K562 (cell line): Measurements from ENCODE around the gene POFUT2. TPM values are rescaled to one million over a fixed set of nuclear protein-coding genes. Genes with fewer than 3 reads are reported as not detected.

Experiments
- ATAC-seq: fragments of 200-7000 bp; cut with Tn5 transposase; 3 replicates; pipeline ENCODE4 v1.9.1; 2020; ENCODE audit warnings: moderate library complexity
- BruUV-seq: library from RNA; stranded (reverse); fragments of 400-500 nt; replicated peaks from 2 replicates; lab custom pipeline; 2021; lab: Mats Ljungman, UMichigan
- CTCF ChIA-PET: fragments of 300-600 bp; formaldehyde crosslinking; extraction: SDS; loops from one replicate; lab custom pipeline; 2021; ENCODE audit warnings: low intra/inter-chr PET ratio; lab: Yijun Ruan, JAX
- POLR2A ChIA-PET: fragments of 300-600, 350-650 bp; sonication (Branson Sonifier 250); formaldehyde crosslinking; extraction: SDS; loops from one replicate; lab custom pipeline; 2021; ENCODE audit warnings: antibody characterized with exemption, inconsistent platforms; lab: Yijun Ruan, JAX
- DNase-seq, 4 experiments: peaks; one replicate each; pipeline versions ENCODE4 v3.0.0 to v3.0.0-alpha.2; 2011 to 2018; ENCODE audit warnings: low spot score in 3 of 4, mixed read lengths in 3 of 4; ENCODE audit errors: extremely low read depth in 1 of 4
- FAIRE-seq: peaks from 2 replicates; lab custom pipeline; 2011; peaks lifted over from hg19 to GRCh38; lab: Jason Lieb, UNC
- H2AFZ ChIP-seq: 2 replicates; pipeline ENCODE4 v1.6.0; 2011; ENCODE audit warnings: low read depth, low read length, control low read depth, inconsistent platforms
- H3K27ac ChIP-seq: fragments of 200-600 bp; 3 replicates; pipeline ENCODE4 v1.8.0; 2011; ENCODE audit warnings: low read depth, mild to moderate bottlenecking, control low read depth, inconsistent platforms, low read length, moderate library complexity, mixed read lengths; ENCODE audit errors: extremely low read depth
- H3K27me3 ChIP-seq, 2 experiments: fragments of 300-600 bp in 1 of 2; 2 replicates in 1 of 2; 3 replicates in 1 of 2; pipeline versions ENCODE4 v1.6.0 to v1.8.0; 2011; ENCODE audit warnings: inconsistent platforms in 2 of 2, low read length in 2 of 2, mild to moderate bottlenecking in 1 of 2, mixed read lengths in 1 of 2, moderate library complexity in 1 of 2; ENCODE audit not compliant: control insufficient read depth in 2 of 2, insufficient read depth in 2 of 2
- H3K36me3 ChIP-seq: fragments of 300-600 bp; 3 replicates; pipeline ENCODE4 v1.8.0; 2011; ENCODE audit warnings: mild to moderate bottlenecking, low read length, inconsistent platforms; ENCODE audit not compliant: control insufficient read depth, insufficient read depth
- H3K4me1 ChIP-seq, 2 experiments: fragments of 200-600 bp in 1 of 2; replicated peaks in 1 of 2; 2 replicates in 1 of 2; 3 replicates in 1 of 2; pipeline versions ENCODE4 v1.5.1 to v1.8.0; 2011; ENCODE audit warnings: inconsistent platforms in 2 of 2, low read length in 2 of 2, mild to moderate bottlenecking in 1 of 2, mixed read lengths in 1 of 2, moderate library complexity in 1 of 2; ENCODE audit not compliant: control insufficient read depth in 2 of 2, insufficient read depth in 2 of 2
- H3K4me2 ChIP-seq: 2 replicates; pipeline ENCODE4 v1.6.1; 2011; ENCODE audit warnings: low read length, control low read depth, inconsistent platforms, mixed read lengths; ENCODE audit not compliant: insufficient read depth
- H3K4me3 ChIP-seq: fragments of 200-600 bp; sonication (generic), shearing (Covaris generic); 2 replicates; pipeline ENCODE4 v1.5.1; 2016; ENCODE audit warnings: control low read depth, inconsistent platforms
- H3K79me2 ChIP-seq: fragments of 200-600 bp; 3 replicates; pipeline ENCODE4 v1.8.0; 2011; ENCODE audit warnings: low read length, inconsistent platforms; ENCODE audit not compliant: control insufficient read depth, insufficient read depth
- H3K9ac ChIP-seq, 2 experiments: 2 replicates each; pipeline versions ENCODE4 v1.6.0 to v1.6.1; 2011; ENCODE audit warnings: low read depth in 2 of 2, low read length in 2 of 2, control low read depth in 1 of 2, inconsistent platforms in 1 of 2, mild to moderate bottlenecking in 1 of 2, mixed read lengths in 1 of 2; ENCODE audit not compliant: insufficient read depth in 1 of 2
- H3K9me1 ChIP-seq: one replicate; pipeline ENCODE4 v1.6.0; 2011; ENCODE audit warnings: inconsistent platforms, mild to moderate bottlenecking, low read length, moderate library complexity; ENCODE audit not compliant: control insufficient read depth, insufficient read depth
- H3K9me3 ChIP-seq: replicated peaks from 2 replicates; pipeline ENCODE4 v1.5.1; 2011; ENCODE audit warnings: low read depth, low read length, inconsistent platforms; ENCODE audit not compliant: control insufficient read depth, insufficient read depth
- H4K20me1 ChIP-seq: replicated peaks from 2 replicates; pipeline ENCODE4 v1.6.1; 2011; ENCODE audit warnings: low read length, inconsistent platforms, mixed read lengths; ENCODE audit not compliant: control insufficient read depth, insufficient read depth
- ARNT ChIP-seq, 2 experiments: fragments of 450-650 bp; IDR thresholded peaks; 2 replicates each; pipeline ENCODE4 v1.6.1; 2016; ENCODE audit warnings: mild to moderate bottlenecking in 1 of 2
- BHLHE40 ChIP-seq: IDR thresholded peaks from 2 replicates; pipeline ENCODE4 v1.6.1; 2011; ENCODE audit warnings: low read length, improper control_type of control experiment
- C11orf30 ChIP-seq: fragments of 450-650 bp; IDR thresholded peaks from 2 replicates; pipeline ENCODE4 v1.6.1; 2016; ENCODE audit warnings: low read depth, mild to moderate bottlenecking
- COPS2 ChIP-seq: fragments of 450-650 bp; conservative IDR thresholded peaks from 2 replicates; pipeline ENCODE4 v1.6.1; 2016; ENCODE audit warnings: mild to moderate bottlenecking, moderate library complexity
- ETS2 ChIP-seq: IDR thresholded peaks from 2 replicates; pipeline ENCODE4 v1.6.1; 2016; ENCODE audit warnings: borderline replicate concordance, missing genetic modification characterization, mild to moderate bottlenecking, moderate library complexity, missing compliant biosample characterization; ENCODE audit not compliant: poor library complexity, severe bottlenecking
- KDM2B ChIP-seq: fragments of 250-450 bp; sonication (Bioruptor Pico); IDR thresholded peaks from 2 replicates; pipeline ENCODE4 v1.8.0; 2021; ENCODE audit warnings: mild to moderate bottlenecking, moderate library complexity
- L3MBTL2 ChIP-seq: fragments of 450-650 bp; IDR thresholded peaks from 2 replicates; pipeline ENCODE4 v1.6.1; 2016; ENCODE audit warnings: mild to moderate bottlenecking, moderate library complexity
- MXI1 ChIP-seq: IDR thresholded peaks from 2 replicates; pipeline ENCODE4 v1.6.1; 2011; ENCODE audit warnings: low read depth, mild to moderate bottlenecking, improper control_type of control experiment, low read length
- PCBP2 ChIP-seq: fragments of 200-400 bp; formaldehyde crosslinking; IDR thresholded peaks from 2 replicates; pipeline ENCODE4 v1.6.1; 2018; ENCODE audit warnings: low read length, low read depth, mild to moderate bottlenecking, moderate library complexity; ENCODE audit not compliant: poor library complexity, severe bottlenecking
- PRMT5 ChIP-seq: sonication (generic); formaldehyde crosslinking; IDR thresholded peaks from 2 replicates; pipeline ENCODE4 v1.5.0; 2020; ENCODE audit warnings: missing genetic modification reagents
- PTRF ChIP-seq: fragments of 450-650 bp; IDR thresholded peaks from 2 replicates; pipeline ENCODE4 v1.6.1; 2016; ENCODE audit warnings: mild to moderate bottlenecking, missing genetic modification characterization, missing compliant biosample characterization
- SAFB ChIP-seq: fragments of 200-400 bp; formaldehyde crosslinking; IDR thresholded peaks from 2 replicates; pipeline ENCODE4 v1.6.1; 2017; ENCODE audit warnings: low read depth, low read length, borderline replicate concordance
- SP2 ChIP-seq: IDR thresholded peaks from 2 replicates; pipeline ENCODE4 v1.6.1; 2011; ENCODE audit warnings: mild to moderate bottlenecking, low read depth, low read length, moderate library complexity; ENCODE audit not compliant: poor library complexity, severe bottlenecking; ENCODE audit errors: extremely low read depth
- TAF15 ChIP-seq: fragments of 200-400 bp; formaldehyde crosslinking; IDR thresholded peaks from 2 replicates; pipeline ENCODE4 v1.6.1; 2017; ENCODE audit warnings: mild to moderate bottlenecking, low read depth, low read length, moderate library complexity
- USF2 ChIP-seq: sonication (generic); formaldehyde crosslinking; IDR thresholded peaks from 2 replicates; pipeline ENCODE4 v1.5.0; 2020; ENCODE audit warnings: missing genetic modification reagents
- ZNF311 ChIP-seq: fragments of 250-450 bp; sonication (Bioruptor Pico); IDR thresholded peaks from 2 replicates; pipeline ENCODE4 v1.4.0; 2020; ENCODE audit warnings: mild to moderate bottlenecking, moderate library complexity
- ZNF75A ChIP-seq: fragments of 450-650 bp; formaldehyde crosslinking; IDR thresholded peaks from 2 replicates; pipeline ENCODE4 v1.4.0; 2020; ENCODE audit warnings: mild to moderate bottlenecking
- WGBS: fragments of 100-300 bp; shearing (Covaris generic); methylation state at CpG from one replicate; pipeline ENCODE4 v1.1.6; 2016; ENCODE audit warnings: low coverage, mixed read lengths; ENCODE audit not compliant: insufficient coverage; ENCODE audit errors: missing lambda C conversion rate; 5-methylcytosine and 5-hydroxymethylcytosine counted together
- in situ Hi-C: fragments of 300-500 bp; cut with MboI; formaldehyde crosslinking; loops from 4 replicates; pipeline ENCODE4 v1.15.0; 2018; ENCODE audit warnings: inconsistent platforms, mixed read lengths
- intact Hi-C: fragments of 100-400 bp; cut with micrococcal nuclease; formaldehyde crosslinking; loops from 2 replicates; pipeline ENCODE4 v1.14.2; 2022
- polyA plus RNA-seq, 8 experiments: library from polyadenylated mRNA; depleted of rRNA in 4 of 8; stranded (reverse) in 5 of 8; unstranded in 3 of 8; fragments of >200 nt; fragmentation: Nextera tagmentation in 2 of 8; fragmentation: Illumina TruSeq in 1 of 8; extraction: Ambion mirVana in 2 of 8; extraction: Trizol in 1 of 8; gene quantifications; 2 replicates each; pipeline versions ENCODE4 v1.2.1 to v1.2.3, GENCODE V29; 2011 to 2014; ENCODE audit warnings: inconsistent platforms in 1 of 8, missing spikeins in 1 of 8
- total RNA-seq, 7 experiments: library from RNA; depleted of rRNA in 6 of 7; stranded (reverse); fragments of >200 nt in 6 of 7; fragmentation: Illumina TruSeq in 2 of 7; extraction: Trizol in 2 of 7; gene quantifications; 2 replicates each; pipeline versions ENCODE4 v1.2.1 to v1.2.3, GENCODE V29; 2011 to 2021; ENCODE audit warnings: low replicate concordance in 1 of 7

POFUT2 gene
- total and polyA plus RNA-seq, 9 of the 15 experiments (the other 6 are each of a cell fraction or from before 2014, with no cell fraction given), result 1.1 to 24.2 (median 11.0) TPM

- in situ Hi-C loops, result no loop called here
- CTCF ChIA-PET, result interaction anchor here (0.6 kb wide), 1 partner anchor 170 kb away, joined by 3 read pairs; no protein-coding TSS in a partner anchor
These were observed 17.8 kb downstream of the POFUT2 start for GRCh38 chr21:45269861-45270260.

More at GRCh38 chr21:45269861-45270260, 17.8 kb downstream of the POFUT2 start:
- Histone ChIP-seq H3K4me3 (no peak overlapping the region), H2AFZ (no peak overlapping the region), H3K27me3 (no peaks in the 10 kb centered on the region), H3K4me1 (peaks cover 0 to 2% of the 10 kb centered on the region in 2 experiments; a peak in 1 of 5 replicates), H3K9me1 (no peaks in the 10 kb centered on the region), H3K9ac (no peak overlapping the region), H3K79me2 (no peaks in the 10 kb centered on the region), H3K36me3 (peaks cover 45% of the 10 kb centered on the region), H3K9me3 (no peaks in the 10 kb centered on the region), H4K20me1 (no peaks in the 10 kb centered on the region), H3K27ac (no peak overlapping the region), H3K4me2 (no peak overlapping the region)
- no peak for TF ChIP-seq ZNF75A (CRISPR knock-in tag)
- TF ChIP-seq COPS2, result no peak
- TF ChIP-seq ARNT (IDR thresholded peaks at IDR 0.05), result no peak
- no peak for TF ChIP-seq ZNF311 (CRISPR knock-in tag)
- no peak for TF ChIP-seq PRMT5 (CRISPR knock-in tag)
- TF ChIP-seq MXI1, result no peak
- TF ChIP-seq C11orf30, result no peak
- TF ChIP-seq USF2, result no peak
- TF ChIP-seq TAF15, result no peak
- no peak for TF ChIP-seq PCBP2
- no peak for TF ChIP-seq ETS2
- no peak for TF ChIP-seq L3MBTL2
- no peak for TF ChIP-seq BHLHE40
- no peak for TF ChIP-seq KDM2B (CRISPR knock-in tag)
- TF ChIP-seq SP2, result no peak
- TF ChIP-seq SAFB, result no peak
- no peak for TF ChIP-seq PTRF (tag)
- BruUV-seq, result no TSS peak
- ATAC-seq, result no peak
- POLR2A ChIA-PET, result interaction anchor here (0.6 to 0.8 kb wide), 3 partner anchors 11 to 101 kb away, joined by 3 read pairs; no protein-coding TSS in a partner anchor
- intact Hi-C loops, result no loop called here
- FAIRE-seq, result no peak
- no peak for DNase-seq
- 95% methylated on average over 13 of the region's 13 CpGs for WGBS
